ENCODE results near the gene NRK.
"Not testable (repeated sequence)": the region's sequence is repeated elsewhere in the genome, so short reads cannot be mapped to it uniquely, and the experiment has no call there.

NRK gene

DNA sequence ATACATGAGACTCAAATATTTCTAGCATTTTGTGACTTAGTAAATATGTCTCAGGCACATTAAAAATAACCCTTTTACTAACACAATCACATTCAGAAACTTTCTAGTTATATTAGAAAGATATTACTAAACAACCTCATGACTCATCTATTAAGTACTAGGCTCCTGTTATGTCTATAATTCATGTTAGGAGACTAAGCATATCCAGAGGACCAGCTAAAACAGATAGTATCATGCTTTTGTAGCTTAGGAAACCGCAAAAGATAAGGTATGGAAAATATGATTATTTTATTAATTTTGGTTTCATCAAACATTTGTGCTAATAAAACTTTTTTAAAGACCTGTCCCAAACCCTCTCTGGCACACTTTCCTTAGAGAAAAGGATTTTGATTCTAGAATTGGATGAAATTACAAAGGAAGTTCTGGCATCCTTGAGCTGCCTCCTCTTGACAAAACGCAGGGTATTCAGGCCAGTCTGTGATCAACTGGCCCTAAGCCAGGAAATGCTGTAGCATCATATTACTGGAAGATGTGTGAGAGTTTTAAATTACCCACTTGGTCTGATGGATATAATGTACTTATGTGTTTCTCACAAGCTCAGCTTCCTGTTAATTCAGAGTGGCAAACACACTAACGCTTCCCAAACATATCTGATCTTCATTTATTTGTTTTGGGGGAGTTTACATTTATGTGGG is 60.4 kb downstream of the NRK start:
- no peak for DNase-seq

DNA sequence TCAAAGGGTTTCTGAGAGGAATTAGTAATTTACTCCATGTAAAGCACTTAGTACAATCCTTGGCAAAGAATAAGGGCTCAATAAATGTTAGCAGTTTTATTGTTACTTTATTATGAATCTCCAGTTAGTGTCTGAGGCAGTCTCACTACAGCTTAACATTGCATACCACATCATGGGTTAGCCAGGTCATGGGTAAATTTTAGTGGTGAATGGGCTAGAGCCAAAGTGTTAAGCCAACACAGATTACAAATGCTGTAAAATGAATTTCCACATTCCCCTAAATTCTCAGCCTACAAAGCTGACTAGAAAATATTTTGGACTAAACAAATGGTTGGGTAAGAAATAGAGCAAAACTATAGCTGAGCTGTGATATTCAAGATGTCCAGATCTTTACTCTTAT is 72.4 kb downstream of the NRK start:
- no peak for DNase-seq

DNA sequence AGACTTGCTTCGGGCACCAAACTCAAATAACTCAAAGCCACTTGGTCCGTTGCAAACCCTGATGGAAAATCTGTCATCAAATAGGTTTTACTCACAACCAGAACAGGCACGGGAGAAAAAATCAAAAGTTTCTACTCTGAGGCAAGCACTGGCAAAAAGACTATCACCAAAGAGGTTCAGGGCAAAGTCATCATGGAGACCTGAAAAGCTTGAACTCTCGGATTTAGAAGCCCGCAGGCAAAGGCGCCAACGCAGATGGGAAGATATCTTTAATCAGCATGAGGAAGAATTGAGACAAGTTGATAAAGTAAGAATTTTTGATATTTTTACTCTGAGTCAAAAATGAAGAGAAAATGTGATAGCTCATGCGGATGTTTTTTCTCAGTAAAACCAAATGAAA is 87.2 kb downstream of the NRK start:
- DNase-seq: no peak

DNA sequence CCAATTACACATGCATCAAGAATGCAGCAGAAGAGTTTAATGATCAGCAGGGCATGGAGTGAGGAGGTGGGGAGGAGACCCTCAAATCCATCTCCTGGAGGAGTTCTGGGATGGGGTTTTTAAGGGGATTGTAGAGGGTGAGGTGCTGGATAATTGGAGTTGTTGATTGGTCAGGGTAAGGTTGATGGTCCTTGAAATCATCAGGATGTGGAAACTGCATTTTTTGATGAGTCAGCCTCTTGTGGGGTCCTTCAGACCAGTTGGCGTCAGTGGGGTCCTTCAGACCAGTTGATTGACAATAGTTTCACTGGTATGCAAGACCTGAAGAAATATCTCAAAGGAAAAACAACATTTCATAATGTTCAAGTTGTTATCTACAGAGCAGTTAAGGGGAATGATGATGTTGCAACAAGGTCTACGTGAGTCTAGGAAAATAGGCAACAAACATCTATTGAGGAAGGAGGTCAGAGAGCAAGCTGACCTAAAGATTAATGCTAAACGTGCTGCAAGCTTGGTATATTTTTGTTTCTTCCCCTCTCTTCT is 88.3 kb downstream of the NRK start:
- no peak for DNase-seq

DNA sequence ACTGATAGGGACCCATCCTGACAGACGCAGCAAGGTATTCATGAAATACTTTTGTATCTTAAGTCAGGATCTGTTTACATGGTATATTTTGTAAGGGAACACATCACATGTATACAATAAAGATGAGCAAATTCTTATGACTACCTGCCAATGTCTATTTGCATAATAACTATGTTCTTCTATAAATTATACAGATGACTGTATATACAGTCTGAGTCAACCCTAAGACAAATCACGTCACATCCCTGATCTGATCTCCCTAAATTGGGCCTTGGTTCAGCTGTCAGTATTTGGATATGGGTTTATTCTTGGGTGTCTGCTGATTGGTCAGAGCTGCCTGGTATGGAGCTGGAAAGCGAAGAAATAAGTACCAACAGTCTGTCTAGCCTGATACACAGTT is 122.9 kb downstream of the NRK start:
- DNase-seq: no peak

DNA sequence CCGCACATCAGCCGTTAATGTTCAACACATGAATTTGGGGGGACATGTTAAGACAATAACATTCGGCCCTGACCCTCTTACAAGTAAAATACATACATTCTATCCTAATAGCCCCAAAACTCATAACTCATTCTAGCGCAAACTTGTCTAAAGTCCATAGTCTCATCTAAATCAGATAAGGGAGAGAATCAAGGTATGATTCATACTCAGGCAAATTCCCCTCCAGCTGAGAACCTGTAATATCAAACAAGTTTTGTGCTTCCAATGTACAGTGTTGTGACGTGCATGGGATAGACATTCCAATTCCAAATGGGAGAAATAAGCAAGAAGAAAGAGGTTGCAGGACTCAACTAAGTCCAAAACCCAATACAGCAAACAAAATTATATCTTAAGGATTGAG is 147.1 kb downstream of the NRK start:
- no peak for DNase-seq

DNA sequence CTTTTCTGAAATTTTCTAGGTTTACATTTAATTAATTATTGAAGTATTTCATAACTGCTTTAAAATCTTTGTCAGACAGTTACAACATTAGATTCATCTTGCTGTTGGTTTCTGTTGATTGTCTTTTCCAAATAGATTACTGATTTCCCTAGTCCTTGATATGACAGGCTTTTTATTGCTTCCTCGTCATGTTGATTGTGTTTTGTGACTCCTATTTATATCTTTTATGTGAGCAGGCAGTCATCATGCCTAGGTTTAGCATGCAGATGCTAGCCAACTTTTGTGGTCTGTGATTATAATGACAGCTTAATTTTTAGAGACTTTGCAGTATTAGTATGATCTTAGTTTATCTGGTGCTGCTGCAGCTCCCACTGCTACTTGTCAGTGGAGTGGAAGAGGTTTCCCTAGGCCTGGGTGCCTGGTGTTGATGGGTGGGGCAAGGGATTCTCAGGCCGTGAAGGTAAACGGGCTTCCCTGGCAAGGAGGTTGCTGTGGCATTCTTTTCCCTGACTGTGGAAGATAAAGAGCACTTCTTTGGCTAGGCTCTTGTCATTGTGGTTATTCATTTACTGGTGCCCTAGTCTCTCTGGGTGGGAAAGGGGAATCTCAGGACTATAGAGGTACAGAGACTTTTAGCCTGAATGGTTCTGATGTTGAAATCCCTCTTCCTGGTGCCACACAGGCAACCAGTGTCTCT is 150.5 kb downstream of the NRK start:
- no peak for DNase-seq

DNA sequence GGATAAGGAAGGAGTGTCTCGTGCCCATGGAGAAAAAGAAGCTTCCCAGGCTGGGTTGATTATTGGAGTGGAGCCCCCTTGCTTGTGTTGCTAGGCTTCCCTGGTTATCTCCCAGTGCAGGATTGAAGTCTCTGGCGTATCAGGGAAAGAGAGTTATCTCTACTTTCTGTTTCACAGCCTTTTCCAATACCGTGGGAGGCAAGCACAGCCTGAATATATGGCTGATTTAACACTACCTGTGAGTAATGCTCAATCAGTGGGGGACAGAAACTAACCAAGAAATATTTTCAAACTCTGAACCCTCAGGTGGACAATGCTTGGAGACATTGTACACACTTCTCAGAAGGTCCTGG is 151.0 kb downstream of the NRK start:
- DNase-seq: no peak

DNA sequence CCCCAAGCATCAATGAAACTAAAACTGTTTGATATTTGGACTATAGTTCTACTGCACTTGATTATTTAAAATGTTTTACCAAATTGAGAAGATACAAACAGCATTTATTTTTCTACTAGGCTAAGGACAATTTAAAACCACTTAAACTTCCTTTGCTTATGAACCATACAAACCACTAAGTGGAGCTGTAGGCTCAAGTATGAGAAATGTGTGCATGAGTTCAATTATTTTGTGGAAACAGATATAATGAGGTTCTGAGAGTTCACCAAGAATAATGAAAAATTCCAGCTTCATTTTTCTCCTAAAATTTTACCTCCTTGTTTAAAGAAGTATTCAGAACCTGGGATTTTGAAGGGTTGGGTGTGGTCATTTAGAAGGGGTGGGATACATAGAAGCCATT is 153.0 kb downstream of the NRK start:
- no peak for DNase-seq

DNA sequence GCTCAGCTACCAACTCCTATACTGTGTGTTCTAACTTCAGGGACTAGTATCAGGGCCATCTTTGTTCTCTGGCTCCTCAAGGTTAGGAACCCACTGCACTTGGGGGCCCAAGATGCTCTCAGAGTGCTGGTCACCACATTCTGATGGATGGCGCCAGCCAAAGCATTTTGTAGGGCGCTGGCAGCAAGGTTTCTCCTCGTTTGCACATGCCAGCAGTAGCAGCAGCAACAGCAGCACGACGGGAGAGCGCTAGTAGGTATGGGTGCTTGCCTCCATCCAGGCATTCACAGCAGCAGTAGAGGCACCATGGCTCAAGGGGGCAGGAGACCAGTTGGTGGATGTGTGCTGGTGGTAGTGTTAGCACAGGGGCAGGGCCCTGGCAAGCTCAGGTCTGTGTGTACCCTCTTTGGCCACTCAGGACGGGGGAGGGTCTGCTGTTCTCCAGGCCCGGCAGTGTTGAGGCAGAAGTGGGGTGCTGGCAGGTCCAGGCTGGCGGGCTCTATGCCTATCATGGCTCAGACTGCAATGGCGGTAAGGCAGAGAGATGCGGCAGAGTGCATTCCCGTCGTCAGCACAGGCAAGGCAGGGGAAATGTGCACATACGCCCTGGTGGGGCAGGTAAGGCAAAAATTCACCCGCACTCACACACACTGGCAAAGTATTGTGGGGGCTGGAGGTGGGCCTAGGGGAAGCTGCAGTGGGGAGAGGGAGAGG is 159.6 kb downstream of the NRK start:
- no peak for DNase-seq

DNA sequence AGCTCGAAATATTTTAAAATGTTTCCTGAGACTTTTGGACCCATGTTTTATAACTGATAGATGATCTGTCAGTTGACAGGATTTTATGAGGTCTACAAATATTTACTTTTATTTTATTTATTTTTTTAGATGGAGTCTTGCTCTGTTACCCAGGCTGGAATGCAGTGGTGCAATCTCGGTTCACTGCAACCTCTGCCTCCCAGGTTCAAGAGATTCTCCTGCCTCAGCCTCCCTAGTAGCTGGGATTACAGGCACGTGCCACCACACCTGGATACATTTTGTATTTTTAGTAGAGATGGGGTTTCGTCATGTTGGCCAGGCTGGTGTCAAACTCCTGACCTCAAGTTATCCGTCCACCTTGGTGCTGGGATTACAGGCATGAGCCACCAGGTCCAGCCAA is 166.1 kb downstream of the NRK start:
- not testable (repeated sequence) for DNase-seq

DNA sequence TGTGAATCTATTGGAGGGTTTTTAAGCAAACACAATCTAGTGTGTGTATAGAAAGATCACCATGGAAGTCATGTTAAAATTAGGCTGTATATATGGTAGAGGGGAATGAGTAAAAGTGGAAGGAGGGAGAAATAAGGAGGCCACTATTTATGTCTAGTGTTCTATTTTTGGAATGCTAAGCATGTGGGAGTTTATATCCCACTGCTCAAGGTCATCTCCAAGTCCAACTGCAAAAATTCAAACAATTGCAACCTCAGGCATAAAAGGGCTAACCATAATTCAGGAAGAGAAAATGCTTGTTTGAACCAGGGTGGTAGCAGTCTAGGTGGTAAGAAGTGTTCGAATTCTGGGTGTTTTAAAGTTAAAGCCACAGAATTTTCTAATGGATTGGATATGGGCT is 177.0 kb downstream of the NRK start:
- DNase-seq: no peak

DNA sequence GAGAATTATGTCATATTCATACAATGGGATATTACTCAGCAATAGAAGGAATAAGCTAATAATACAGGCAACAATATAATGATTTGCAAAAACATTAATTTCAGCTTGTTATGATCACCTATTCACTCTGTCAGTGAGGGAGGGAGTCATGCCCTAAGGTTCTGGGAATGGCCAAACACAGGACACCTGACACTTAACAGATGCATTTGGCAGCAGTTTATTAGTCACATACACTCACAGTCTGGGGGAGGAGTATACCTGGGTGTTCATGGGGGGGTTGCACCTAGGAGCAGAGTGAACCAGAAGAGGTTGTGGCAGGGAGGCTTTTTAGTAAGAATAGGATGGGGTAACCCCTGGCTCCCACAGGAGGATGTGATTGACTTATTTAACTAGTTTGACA is 177.9 kb downstream of the NRK start:
- DNase-seq: no peak

DNA sequence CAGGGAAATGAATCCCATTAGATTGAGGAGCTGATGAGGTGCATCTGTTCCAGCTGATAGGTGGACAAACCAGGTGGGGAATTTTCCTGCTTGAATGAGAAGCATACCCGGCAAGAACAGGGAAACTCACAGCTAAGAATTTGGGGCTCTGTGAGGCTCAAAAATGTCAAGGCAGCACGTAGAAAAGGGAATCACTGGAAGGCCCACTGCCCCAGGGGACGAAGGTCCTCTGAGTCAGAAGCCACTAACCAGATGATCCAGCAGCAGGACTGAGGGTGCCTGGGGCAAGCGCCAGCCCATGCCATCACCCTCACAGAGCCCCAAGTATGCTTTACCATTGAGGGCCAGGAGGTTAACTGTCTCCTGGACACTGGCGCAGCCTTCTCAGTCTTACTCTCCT is 178.3 kb downstream of the NRK start:
- not testable (repeated sequence) for DNase-seq

DNA sequence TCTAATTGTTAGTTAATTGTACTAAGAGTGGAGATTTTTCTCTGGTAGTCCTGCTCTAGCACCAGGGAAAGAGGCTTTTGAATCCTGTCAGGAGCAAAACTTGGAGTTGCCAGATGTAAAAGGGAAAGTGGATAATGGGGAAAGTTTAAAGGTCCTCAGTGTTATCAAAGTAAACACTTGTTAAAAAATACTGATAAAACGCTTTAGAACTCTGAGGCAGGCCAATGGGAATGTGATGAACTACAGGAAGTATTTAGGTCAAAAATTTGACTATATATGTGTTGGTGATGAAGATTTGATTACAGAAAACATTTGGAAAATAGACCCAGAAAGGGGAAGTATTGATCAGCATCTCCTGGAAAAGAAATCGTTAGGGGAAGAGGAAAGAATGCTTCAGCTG is 183.3 kb downstream of the NRK start:
- DNase-seq: no peak

DNA sequence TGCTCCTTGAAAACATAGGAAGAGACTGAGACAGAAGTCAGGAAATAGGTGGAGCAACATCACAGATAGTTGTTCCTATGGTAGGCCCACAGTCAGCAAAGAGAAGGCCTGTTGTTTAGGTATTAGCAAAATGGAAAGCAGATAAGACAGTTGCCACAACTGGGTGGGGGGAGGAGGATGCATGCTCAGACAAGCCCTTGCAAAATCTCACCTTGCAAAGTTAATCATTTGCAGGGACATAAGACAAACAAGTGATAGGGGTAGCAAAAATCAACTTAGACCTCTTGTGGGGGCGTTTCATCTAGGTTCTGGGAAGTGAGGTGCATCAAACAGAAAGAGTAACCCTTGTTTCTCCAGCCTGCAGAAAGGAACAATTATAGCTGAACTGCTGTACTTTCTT is 185.5 kb downstream of the NRK start:
- DNase-seq: no peak

Measured in anterior cingulate cortex (tissue), 58 donors.